GM23338 (cell line): ENCODE data around the gene GALNT9. TPM values are rescaled to one million over a fixed set of nuclear protein-coding genes. Genes with fewer than 3 reads are reported as not detected.

Experiments
- ATAC-seq: fragments of 200-7000 bp; cut with Tn5 transposase; 3 replicates; pipeline ENCODE4 v1.9.1; 2020
- DNase-seq: peaks from one replicate; pipeline ENCODE4 v3.0.0-alpha.2; 2015; ENCODE audit warnings: low spot score
- H2AFZ ChIP-seq: fragments of 200-600 bp; sonication (generic); 2 replicates; pipeline ENCODE4 v1.8.0; 2016; ENCODE audit warnings: antibody characterized with exemption, mild to moderate bottlenecking, moderate library complexity
- H3F3A ChIP-seq: fragments of 200-600 bp; sonication (generic); replicated peaks from 2 replicates; pipeline ENCODE4 v1.8.0; 2017; ENCODE audit warnings: antibody characterized with exemption, mixed run types, low read depth
- H3K27ac ChIP-seq: fragments of 200-600 bp; sonication (generic); 2 replicates; pipeline ENCODE4 v1.6.1; 2016; ENCODE audit warnings: low read depth
- H3K27me3 ChIP-seq: fragments of 200-600 bp; sonication (generic); 2 replicates; pipeline ENCODE4 v1.8.0; 2016; ENCODE audit warnings: mild to moderate bottlenecking, mixed run types, moderate library complexity; ENCODE audit not compliant: insufficient read depth
- H3K36me3 ChIP-seq: fragments of 200-600 bp; sonication (generic); 2 replicates; pipeline ENCODE4 v1.8.0; 2016; ENCODE audit warnings: mild to moderate bottlenecking; ENCODE audit not compliant: insufficient read depth
- H3K4me1 ChIP-seq: fragments of 200-600 bp; sonication (generic); 2 replicates; pipeline ENCODE4 v1.8.0; 2016; ENCODE audit warnings: mild to moderate bottlenecking, moderate library complexity; ENCODE audit not compliant: insufficient read depth
- H3K4me2 ChIP-seq: fragments of 200-600 bp; sonication (generic); 2 replicates; pipeline ENCODE4 v1.7.1; 2017; ENCODE audit warnings: mixed run types
- H3K4me3 ChIP-seq: fragments of 200-600 bp; sonication (generic); 2 replicates; pipeline ENCODE4 v1.6.1; 2016; ENCODE audit warnings: mixed run types
- H3K79me2 ChIP-seq: fragments of 200-600 bp; sonication (generic); replicated peaks from 2 replicates; pipeline ENCODE4 v1.8.0; 2017; ENCODE audit warnings: mild to moderate bottlenecking; ENCODE audit not compliant: insufficient read depth
- H3K9me2 ChIP-seq: fragments of 200-600 bp; sonication (generic); 2 replicates; pipeline ENCODE4 v1.8.0; 2017; ENCODE audit not compliant: insufficient read depth
- H4K20me1 ChIP-seq: fragments of 200-600 bp; sonication (generic); replicated peaks from 2 replicates; pipeline ENCODE4 v1.8.0; 2017; ENCODE audit warnings: mild to moderate bottlenecking; ENCODE audit not compliant: insufficient read depth
- H3K27ac Mint-ChIP-seq: 2 replicates; pipeline ENCODE4 v1.8.0; 2020; ENCODE audit warnings: inconsistent platforms, mild to moderate bottlenecking, moderate library complexity, mixed read lengths
- H3K27me3 Mint-ChIP-seq: 3 replicates; pipeline ENCODE4 v1.8.0; 2022; ENCODE audit warnings: low read depth, mild to moderate bottlenecking, moderate library complexity, mixed read lengths, inconsistent platforms; ENCODE audit not compliant: insufficient read depth, poor library complexity
- H3K36me3 Mint-ChIP-seq: 3 replicates; pipeline ENCODE4 v1.8.0; 2021; ENCODE audit warnings: low read depth, mild to moderate bottlenecking, inconsistent platforms, moderate library complexity, mixed read lengths
- H3K4me1 Mint-ChIP-seq: 3 replicates; pipeline ENCODE4 v1.8.0; 2020; ENCODE audit warnings: mild to moderate bottlenecking, inconsistent platforms, mixed read lengths
- H3K4me3 Mint-ChIP-seq: 3 replicates; pipeline ENCODE4 v1.8.0; 2021; ENCODE audit warnings: moderate library complexity, mild to moderate bottlenecking, inconsistent platforms, mixed read lengths
- H3K9me3 Mint-ChIP-seq: 3 replicates; pipeline ENCODE4 v1.8.0; 2020; ENCODE audit warnings: moderate library complexity, mild to moderate bottlenecking, inconsistent platforms, mixed read lengths
- CREB1 ChIP-seq: fragments of 250-450 bp; sonication (Bioruptor Pico); IDR thresholded peaks from 2 replicates; pipeline ENCODE4 v1.5.0; 2020; ENCODE audit warnings: low read depth, mild to moderate bottlenecking, moderate library complexity
- EZH2 ChIP-seq: fragments of 200-600 bp; sonication (generic); IDR thresholded peaks from one replicate; pipeline ENCODE4 v1.8.0; 2017; ENCODE audit warnings: antibody characterized with exemption, mild to moderate bottlenecking, low read depth; ENCODE audit not compliant: unreplicated experiment
- EZH2phosphoT487 ChIP-seq: fragments of 200-600 bp; sonication (generic); IDR thresholded peaks from one replicate; pipeline ENCODE4 v1.8.1; 2018; ENCODE audit warnings: antibody characterized with exemption; ENCODE audit not compliant: unreplicated experiment
- JUNB ChIP-seq: IDR thresholded peaks from one replicate; pipeline ENCODE4 v1.6.1; 2016; ENCODE audit warnings: antibody characterized with exemption; ENCODE audit not compliant: unreplicated experiment
- NANOG ChIP-seq: IDR thresholded peaks from 2 replicates; pipeline ENCODE4 v1.6.1; 2016; ENCODE audit warnings: antibody characterized with exemption, borderline replicate concordance
- POLR2AphosphoS5 ChIP-seq: IDR thresholded peaks from 2 replicates; pipeline ENCODE4 v1.6.1; 2016; ENCODE audit warnings: antibody characterized with exemption, low read depth
- STAT1 ChIP-seq: IDR thresholded peaks from one replicate; pipeline ENCODE4 v1.6.1; 2016; ENCODE audit warnings: antibody characterized with exemption; ENCODE audit not compliant: unreplicated experiment
- ZNF114 ChIP-seq: fragments of 250-450 bp; sonication (Bioruptor Pico); IDR thresholded peaks from 2 replicates; pipeline ENCODE4 v1.5.0; 2020; ENCODE audit warnings: mild to moderate bottlenecking, moderate library complexity
- ZNF331 ChIP-seq: fragments of 250-450 bp; sonication (Bioruptor Pico); IDR thresholded peaks from 2 replicates; pipeline ENCODE4 v1.5.0; 2020; ENCODE audit warnings: low read depth, mild to moderate bottlenecking, moderate library complexity
- polyA plus RNA-seq: library from polyadenylated mRNA; unstranded; fragments of >200 nt; fragmentation: Nextera tagmentation; extraction: Ambion mirVana; gene quantifications from 2 replicates; pipeline ENCODE4 v1.2.1, GENCODE V29; 2016
- total RNA-seq: library from RNA; depleted of rRNA; stranded (reverse); fragments of >200 nt; shearing (Covaris generic); gene quantifications from 2 replicates; pipeline ENCODE4 v1.2.3, GENCODE V29; 2014
- TF ChIP-seq, protein P1 (sequence below): IDR thresholded peaks from 2 replicates; pipeline ENCODE4 v1.6.1; 2016; ENCODE audit warnings: antibody characterized with exemption
- TF ChIP-seq, protein P2 (sequence below): IDR thresholded peaks from one replicate; pipeline ENCODE4 v1.6.1; 2018; ENCODE audit warnings: antibody characterized with exemption; ENCODE audit not compliant: unreplicated experiment
- TF ChIP-seq, protein P3 (sequence below), 2 experiments: fragments of 200-600 bp in 1 of 2; sonication (generic) in 1 of 2; conservative IDR thresholded peaks; 2 replicates each; pipeline versions ENCODE4 v1.5.1 to v1.6.1; 2016 to 2017; ENCODE audit warnings: antibody characterized with exemption in 2 of 2, low read depth in 2 of 2, mild to moderate bottlenecking in 2 of 2, moderate library complexity in 1 of 2
- TF ChIP-seq, protein P4 (sequence below): fragments of 250-450 bp; sonication (Bioruptor Pico); IDR thresholded peaks from 2 replicates; pipeline ENCODE4 v1.5.0; 2020; ENCODE audit warnings: mild to moderate bottlenecking, moderate library complexity

Gene GALNT9
- total and polyA plus RNA-seq, 2 experiments from 2014 or later: 0.81 to 2.5 TPM

DNA sequence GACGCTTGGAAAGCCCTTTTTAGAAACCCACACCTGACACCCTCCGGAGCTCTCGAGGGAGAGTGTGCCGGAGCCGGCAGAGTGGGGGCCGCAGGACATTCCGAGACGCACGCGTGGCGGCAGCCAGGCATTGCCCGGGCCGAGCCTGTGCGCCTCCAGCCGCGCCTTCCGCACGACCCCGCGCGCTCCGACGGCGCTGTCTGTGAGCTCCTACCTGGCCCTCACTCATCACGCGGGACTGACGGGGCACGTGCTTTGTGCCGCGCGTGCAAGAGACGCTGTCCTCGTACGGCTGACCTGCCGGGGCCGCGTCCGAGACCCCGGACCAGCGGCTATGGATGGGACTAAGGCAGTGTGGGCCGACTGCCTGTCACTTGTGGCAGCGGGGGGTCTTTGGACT lies 5.2 kb downstream of the GALNT9 start:
- Histone ChIP-seq H3K36me3 (no peaks in the 10 kb centered on the region), H2AFZ (no peak overlapping the region), H3K27ac (no peak overlapping the region), H3K27me3 (peaks cover 22% of the 10 kb centered on the region), H3K9me2 (no peaks in the 10 kb centered on the region), H3F3A (0 out of 2 replicates have a peak, but pooled peaks cover 2% of the 10 kb centered on the region), H3K4me1 (no peaks in the 10 kb centered on the region), H3K4me2 (no peak overlapping the region), H4K20me1 (no peaks in the 10 kb centered on the region), H3K79me2 (no peaks in the 10 kb centered on the region), H3K4me3 (no peak overlapping the region)
- no peak for DNase-seq
- Mint-ChIP-seq H3K27me3 (peaks cover 35% of the 10 kb centered on the region), H3K4me1 (peaks cover 15% of the 10 kb centered on the region), H3K36me3 (no peaks in the 10 kb centered on the region), H3K4me3 (no peak overlapping the region), H3K27ac (no peak overlapping the region), H3K9me3 (no peaks in the 10 kb centered on the region)
- TF ChIP-seq EZH2phosphoT487: no peak
- TF ChIP-seq EZH2: no peak
- TF ChIP-seq ZNF331 (CRISPR knock-in tag): no peak
- TF ChIP-seq, protein P1, sequence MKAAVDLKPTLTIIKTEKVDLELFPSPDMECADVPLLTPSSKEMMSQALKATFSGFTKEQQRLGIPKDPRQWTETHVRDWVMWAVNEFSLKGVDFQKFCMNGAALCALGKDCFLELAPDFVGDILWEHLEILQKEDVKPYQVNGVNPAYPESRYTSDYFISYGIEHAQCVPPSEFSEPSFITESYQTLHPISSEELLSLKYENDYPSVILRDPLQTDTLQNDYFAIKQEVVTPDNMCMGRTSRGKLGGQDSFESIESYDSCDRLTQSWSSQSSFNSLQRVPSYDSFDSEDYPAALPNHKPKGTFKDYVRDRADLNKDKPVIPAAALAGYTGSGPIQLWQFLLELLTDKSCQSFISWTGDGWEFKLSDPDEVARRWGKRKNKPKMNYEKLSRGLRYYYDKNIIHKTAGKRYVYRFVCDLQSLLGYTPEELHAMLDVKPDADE: no peak
- no peak for TF ChIP-seq STAT1
- TF ChIP-seq JUNB: no peak
- TF ChIP-seq POLR2AphosphoS5: no peak
- TF ChIP-seq, protein P2, sequence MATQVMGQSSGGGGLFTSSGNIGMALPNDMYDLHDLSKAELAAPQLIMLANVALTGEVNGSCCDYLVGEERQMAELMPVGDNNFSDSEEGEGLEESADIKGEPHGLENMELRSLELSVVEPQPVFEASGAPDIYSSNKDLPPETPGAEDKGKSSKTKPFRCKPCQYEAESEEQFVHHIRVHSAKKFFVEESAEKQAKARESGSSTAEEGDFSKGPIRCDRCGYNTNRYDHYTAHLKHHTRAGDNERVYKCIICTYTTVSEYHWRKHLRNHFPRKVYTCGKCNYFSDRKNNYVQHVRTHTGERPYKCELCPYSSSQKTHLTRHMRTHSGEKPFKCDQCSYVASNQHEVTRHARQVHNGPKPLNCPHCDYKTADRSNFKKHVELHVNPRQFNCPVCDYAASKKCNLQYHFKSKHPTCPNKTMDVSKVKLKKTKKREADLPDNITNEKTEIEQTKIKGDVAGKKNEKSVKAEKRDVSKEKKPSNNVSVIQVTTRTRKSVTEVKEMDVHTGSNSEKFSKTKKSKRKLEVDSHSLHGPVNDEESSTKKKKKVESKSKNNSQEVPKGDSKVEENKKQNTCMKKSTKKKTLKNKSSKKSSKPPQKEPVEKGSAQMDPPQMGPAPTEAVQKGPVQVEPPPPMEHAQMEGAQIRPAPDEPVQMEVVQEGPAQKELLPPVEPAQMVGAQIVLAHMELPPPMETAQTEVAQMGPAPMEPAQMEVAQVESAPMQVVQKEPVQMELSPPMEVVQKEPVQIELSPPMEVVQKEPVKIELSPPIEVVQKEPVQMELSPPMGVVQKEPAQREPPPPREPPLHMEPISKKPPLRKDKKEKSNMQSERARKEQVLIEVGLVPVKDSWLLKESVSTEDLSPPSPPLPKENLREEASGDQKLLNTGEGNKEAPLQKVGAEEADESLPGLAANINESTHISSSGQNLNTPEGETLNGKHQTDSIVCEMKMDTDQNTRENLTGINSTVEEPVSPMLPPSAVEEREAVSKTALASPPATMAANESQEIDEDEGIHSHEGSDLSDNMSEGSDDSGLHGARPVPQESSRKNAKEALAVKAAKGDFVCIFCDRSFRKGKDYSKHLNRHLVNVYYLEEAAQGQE: no peak
- TF ChIP-seq, protein P3, sequence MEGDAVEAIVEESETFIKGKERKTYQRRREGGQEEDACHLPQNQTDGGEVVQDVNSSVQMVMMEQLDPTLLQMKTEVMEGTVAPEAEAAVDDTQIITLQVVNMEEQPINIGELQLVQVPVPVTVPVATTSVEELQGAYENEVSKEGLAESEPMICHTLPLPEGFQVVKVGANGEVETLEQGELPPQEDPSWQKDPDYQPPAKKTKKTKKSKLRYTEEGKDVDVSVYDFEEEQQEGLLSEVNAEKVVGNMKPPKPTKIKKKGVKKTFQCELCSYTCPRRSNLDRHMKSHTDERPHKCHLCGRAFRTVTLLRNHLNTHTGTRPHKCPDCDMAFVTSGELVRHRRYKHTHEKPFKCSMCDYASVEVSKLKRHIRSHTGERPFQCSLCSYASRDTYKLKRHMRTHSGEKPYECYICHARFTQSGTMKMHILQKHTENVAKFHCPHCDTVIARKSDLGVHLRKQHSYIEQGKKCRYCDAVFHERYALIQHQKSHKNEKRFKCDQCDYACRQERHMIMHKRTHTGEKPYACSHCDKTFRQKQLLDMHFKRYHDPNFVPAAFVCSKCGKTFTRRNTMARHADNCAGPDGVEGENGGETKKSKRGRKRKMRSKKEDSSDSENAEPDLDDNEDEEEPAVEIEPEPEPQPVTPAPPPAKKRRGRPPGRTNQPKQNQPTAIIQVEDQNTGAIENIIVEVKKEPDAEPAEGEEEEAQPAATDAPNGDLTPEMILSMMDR (conservative IDR thresholded peaks at IDR 0.05; ENCODE audit: low read depth in 2 of 2): no peak
- TF ChIP-seq NANOG: no peak
- TF ChIP-seq CREB1 (CRISPR knock-in tag): no peak
- TF ChIP-seq ZNF114 (CRISPR knock-in tag): no peak
- TF ChIP-seq, protein P4, sequence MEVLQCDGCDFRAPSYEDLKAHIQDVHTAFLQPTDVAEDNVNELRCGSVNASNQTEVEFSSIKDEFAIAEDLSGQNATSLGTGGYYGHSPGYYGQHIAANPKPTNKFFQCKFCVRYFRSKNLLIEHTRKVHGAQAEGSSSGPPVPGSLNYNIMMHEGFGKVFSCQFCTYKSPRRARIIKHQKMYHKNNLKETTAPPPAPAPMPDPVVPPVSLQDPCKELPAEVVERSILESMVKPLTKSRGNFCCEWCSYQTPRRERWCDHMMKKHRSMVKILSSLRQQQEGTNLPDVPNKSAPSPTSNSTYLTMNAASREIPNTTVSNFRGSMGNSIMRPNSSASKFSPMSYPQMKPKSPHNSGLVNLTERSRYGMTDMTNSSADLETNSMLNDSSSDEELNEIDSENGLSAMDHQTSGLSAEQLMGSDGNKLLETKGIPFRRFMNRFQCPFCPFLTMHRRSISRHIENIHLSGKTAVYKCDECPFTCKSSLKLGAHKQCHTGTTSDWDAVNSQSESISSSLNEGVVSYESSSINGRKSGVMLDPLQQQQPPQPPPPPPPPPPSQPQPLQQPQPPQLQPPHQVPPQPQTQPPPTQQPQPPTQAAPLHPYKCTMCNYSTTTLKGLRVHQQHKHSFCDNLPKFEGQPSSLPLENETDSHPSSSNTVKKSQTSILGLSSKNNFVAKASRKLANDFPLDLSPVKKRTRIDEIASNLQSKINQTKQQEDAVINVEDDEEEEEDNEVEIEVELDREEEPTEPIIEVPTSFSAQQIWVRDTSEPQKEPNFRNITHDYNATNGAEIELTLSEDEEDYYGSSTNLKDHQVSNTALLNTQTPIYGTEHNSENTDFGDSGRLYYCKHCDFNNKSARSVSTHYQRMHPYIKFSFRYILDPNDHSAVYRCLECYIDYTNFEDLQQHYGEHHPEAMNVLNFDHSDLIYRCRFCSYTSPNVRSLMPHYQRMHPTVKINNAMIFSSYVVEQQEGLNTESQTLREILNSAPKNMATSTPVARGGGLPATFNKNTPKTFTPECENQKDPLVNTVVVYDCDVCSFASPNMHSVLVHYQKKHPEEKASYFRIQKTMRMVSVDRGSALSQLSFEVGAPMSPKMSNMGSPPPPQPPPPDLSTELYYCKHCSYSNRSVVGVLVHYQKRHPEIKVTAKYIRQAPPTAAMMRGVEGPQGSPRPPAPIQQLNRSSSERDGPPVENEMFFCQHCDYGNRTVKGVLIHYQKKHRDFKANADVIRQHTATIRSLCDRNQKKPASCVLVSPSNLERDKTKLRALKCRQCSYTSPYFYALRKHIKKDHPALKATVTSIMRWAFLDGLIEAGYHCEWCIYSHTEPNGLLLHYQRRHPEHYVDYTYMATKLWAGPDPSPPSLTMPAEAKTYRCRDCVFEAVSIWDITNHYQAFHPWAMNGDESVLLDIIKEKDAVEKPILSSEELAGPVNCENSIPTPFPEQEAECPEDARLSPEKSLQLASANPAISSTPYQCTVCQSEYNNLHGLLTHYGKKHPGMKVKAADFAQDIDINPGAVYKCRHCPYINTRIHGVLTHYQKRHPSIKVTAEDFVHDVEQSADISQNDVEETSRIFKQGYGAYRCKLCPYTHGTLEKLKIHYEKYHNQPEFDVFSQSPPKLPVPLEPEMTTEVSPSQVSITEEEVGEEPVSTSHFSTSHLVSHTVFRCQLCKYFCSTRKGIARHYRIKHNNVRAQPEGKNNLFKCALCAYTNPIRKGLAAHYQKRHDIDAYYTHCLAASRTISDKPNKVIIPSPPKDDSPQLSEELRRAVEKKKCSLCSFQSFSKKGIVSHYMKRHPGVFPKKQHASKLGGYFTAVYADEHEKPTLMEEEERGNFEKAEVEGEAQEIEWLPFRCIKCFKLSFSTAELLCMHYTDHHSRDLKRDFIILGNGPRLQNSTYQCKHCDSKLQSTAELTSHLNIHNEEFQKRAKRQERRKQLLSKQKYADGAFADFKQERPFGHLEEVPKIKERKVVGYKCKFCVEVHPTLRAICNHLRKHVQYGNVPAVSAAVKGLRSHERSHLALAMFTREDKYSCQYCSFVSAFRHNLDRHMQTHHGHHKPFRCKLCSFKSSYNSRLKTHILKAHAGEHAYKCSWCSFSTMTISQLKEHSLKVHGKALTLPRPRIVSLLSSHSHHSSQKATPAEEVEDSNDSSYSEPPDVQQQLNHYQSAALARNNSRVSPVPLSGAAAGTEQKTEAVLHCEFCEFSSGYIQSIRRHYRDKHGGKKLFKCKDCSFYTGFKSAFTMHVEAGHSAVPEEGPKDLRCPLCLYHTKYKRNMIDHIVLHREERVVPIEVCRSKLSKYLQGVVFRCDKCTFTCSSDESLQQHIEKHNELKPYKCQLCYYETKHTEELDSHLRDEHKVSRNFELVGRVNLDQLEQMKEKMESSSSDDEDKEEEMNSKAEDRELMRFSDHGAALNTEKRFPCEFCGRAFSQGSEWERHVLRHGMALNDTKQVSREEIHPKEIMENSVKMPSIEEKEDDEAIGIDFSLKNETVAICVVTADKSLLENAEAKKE (CRISPR knock-in tag): no peak
- ATAC-seq: no peak
